Mucosa of rectum (tissue), 2 donors: ENCODE measurements around the gene TPRX2.
"Not testable (repeated sequence)": the region's sequence is repeated elsewhere in the genome, so short reads cannot be mapped to it uniquely, and the experiment has no call there.

Source experiments
- H3K27ac ChIP-seq, 2 donors: one replicate each; pipeline ENCODE4 v1.7.0; 2013; ENCODE audit warnings: inconsistent platforms in 2 of 2, low read depth in 2 of 2, low read length in 2 of 2
- H3K27me3 ChIP-seq, 2 donors: one replicate each; pipeline ENCODE4 v1.7.0; 2013; ENCODE audit warnings: low read length in 2 of 2; ENCODE audit not compliant: control insufficient read depth in 2 of 2, insufficient read depth in 2 of 2
- H3K36me3 ChIP-seq, 2 donors: one replicate each; pipeline ENCODE4 v1.7.0; 2013; ENCODE audit warnings: low read length in 2 of 2; ENCODE audit not compliant: control insufficient read depth in 2 of 2, insufficient read depth in 2 of 2
- H3K4me1 ChIP-seq, 2 donors: one replicate each; pipeline ENCODE4 v1.7.0; 2013; ENCODE audit warnings: low read length in 2 of 2, mild to moderate bottlenecking in 1 of 2; ENCODE audit not compliant: control insufficient read depth in 2 of 2, insufficient read depth in 2 of 2
- H3K4me3 ChIP-seq, 2 donors: one replicate each; pipeline ENCODE4 v1.7.0; 2013; ENCODE audit warnings: low read length in 2 of 2
- H3K9ac ChIP-seq, 2 donors: one replicate each; pipeline ENCODE4 v1.7.0; 2013; ENCODE audit warnings: low read length in 2 of 2, low read depth in 1 of 2, mild to moderate bottlenecking in 1 of 2
- H3K9me3 ChIP-seq, 2 donors: one replicate each; pipeline ENCODE4 v1.7.0; 2013; ENCODE audit warnings: low read length in 2 of 2; ENCODE audit not compliant: control insufficient read depth in 2 of 2
- donor health status: healthy.
- donor health status: Normal muscosa, but diverticular disease.

The TPRX2 gene

GRCh38 chr19:47858646-47859285 is at the start of gene TPRX2:
TPRX2 (plus strand) TSS chr19:47859235; CDS start chr19:47859247, 12 bp downstream.
- H3K9ac ChIP-seq, H3K27me3 ChIP-seq, H3K4me1 ChIP-seq, H3K27ac ChIP-seq, H3K9me3 ChIP-seq, H3K36me3 ChIP-seq, H3K4me3 ChIP-seq: not testable (repeated sequence)

- H3K27me3 ChIP-seq: peaks cover 0 to 3% of the 10 kb centered on the region in 2 donors
- H3K27ac ChIP-seq: no peak overlapping the region
- no peak overlapping the region for H3K4me3 ChIP-seq
- H3K4me1 ChIP-seq: no peaks in the 10 kb centered on the region
- H3K9ac ChIP-seq: no peak overlapping the region
- H3K36me3 ChIP-seq: no peaks in the 10 kb centered on the region
- H3K9me3 ChIP-seq: no peaks in the 10 kb centered on the region
These were observed 45.6 kb upstream of the TPRX2 start for GRCh38 chr19:47813304-47813994.

- H3K9ac ChIP-seq: no peak overlapping the region
- H3K36me3 ChIP-seq: no peaks in the 10 kb centered on the region
- H3K27ac ChIP-seq: no peak overlapping the region
- no peaks in the 10 kb centered on the region for H3K4me1 ChIP-seq
- no peak overlapping the region for H3K4me3 ChIP-seq
- peaks cover 0 to 3% of the 10 kb centered on the region in 2 donors for H3K27me3 ChIP-seq
- no peaks in the 10 kb centered on the region for H3K9me3 ChIP-seq
These were observed 45.1 kb upstream of the TPRX2 start for GRCh38 chr19:47813995-47814328.

- H3K4me1 ChIP-seq, H3K9ac ChIP-seq, H3K27ac ChIP-seq, H3K4me3 ChIP-seq, H3K36me3 ChIP-seq, H3K9me3 ChIP-seq: not testable (repeated sequence)
- H3K27me3 ChIP-seq: peaks cover 6 to 13% of the 10 kb centered on the region in 2 donors
These were observed 42.8 kb upstream of the TPRX2 start for GRCh38 chr19:47816270-47816669.

GRCh38 chr19:47818221-47818620 is 40.8 kb upstream of the TPRX2 start:
- H3K27me3 ChIP-seq: peaks cover 8 to 18% of the 10 kb centered on the region in 2 donors
- H3K4me1 ChIP-seq, H3K27ac ChIP-seq, H3K9me3 ChIP-seq, H3K9ac ChIP-seq, H3K4me3 ChIP-seq, H3K36me3 ChIP-seq: not testable (repeated sequence)

GRCh38 chr19:47819858-47820257 is 39.2 kb upstream of the TPRX2 start:
- H3K27me3 ChIP-seq: peaks cover 8 to 18% of the 10 kb centered on the region in 2 donors

GRCh38 chr19:47820410-47820809 is 38.6 kb upstream of the TPRX2 start:
- Histone ChIP-seq H3K27ac (no peak overlapping the region), H3K27me3 (peaks cover 8 to 18% of the 10 kb centered on the region in 2 donors), H3K9ac (no peak overlapping the region), H3K4me3 (no peak overlapping the region), H3K36me3 (no peaks in the 10 kb centered on the region), H3K4me1 (no peaks in the 10 kb centered on the region), H3K9me3 (no peaks in the 10 kb centered on the region)

More at GRCh38 chr19:47819858-47820257, 39.2 kb upstream of the TPRX2 start:
- H3K27ac ChIP-seq: no peak overlapping the region
- H3K9ac ChIP-seq: no peak overlapping the region
- H3K9me3 ChIP-seq: no peaks in the 10 kb centered on the region
- H3K4me3 ChIP-seq: no peak overlapping the region
- no peaks in the 10 kb centered on the region for H3K4me1 ChIP-seq
- H3K36me3 ChIP-seq: no peaks in the 10 kb centered on the region

- Histone ChIP-seq H3K9me3 (no peaks in the 10 kb centered on the region), H3K4me1 (no peaks in the 10 kb centered on the region), H3K9ac (no peak within 1 kb of the TSS), H3K36me3 (no peaks in the 10 kb centered on the region), H3K4me3 (no peak within 1 kb of the TSS), H3K27ac (no peak within 1 kb of the TSS), H3K27me3 (peaks cover 8 to 18% of the 10 kb centered on the region in 2 donors)
These were observed 37.5 kb upstream of the TPRX2 start, which contains the start of gene CRX for GRCh38 chr19:47821460-47822020. CRX (plus strand) TSS chr19:47821937; CDS start chr19:47834444, 12,507 bp downstream.

GRCh38 chr19:47824396-47824795 is 34.6 kb upstream of the TPRX2 start:
- Histone ChIP-seq H3K27me3 (peaks cover 7 to 15% of the 10 kb centered on the region in 2 donors), H3K4me3 (no peak overlapping the region), H3K27ac (no peak overlapping the region), H3K36me3 (no peaks in the 10 kb centered on the region), H3K9me3 (no peaks in the 10 kb centered on the region), H3K9ac (no peak overlapping the region), H3K4me1 (no peaks in the 10 kb centered on the region)

- Histone ChIP-seq H3K4me1 (no peaks in the 10 kb centered on the region), H3K27me3 (no peaks in the 10 kb centered on the region), H3K9ac (no peak overlapping the region), H3K27ac (no peak overlapping the region), H3K36me3 (no peaks in the 10 kb centered on the region), H3K9me3 (no peaks in the 10 kb centered on the region), H3K4me3 (no peak overlapping the region)
These were observed 32.2 kb upstream of the TPRX2 start for GRCh38 chr19:47826800-47827199.
